ENCODE data around the gene OR1F1.

The OR1F1 gene

DNA sequence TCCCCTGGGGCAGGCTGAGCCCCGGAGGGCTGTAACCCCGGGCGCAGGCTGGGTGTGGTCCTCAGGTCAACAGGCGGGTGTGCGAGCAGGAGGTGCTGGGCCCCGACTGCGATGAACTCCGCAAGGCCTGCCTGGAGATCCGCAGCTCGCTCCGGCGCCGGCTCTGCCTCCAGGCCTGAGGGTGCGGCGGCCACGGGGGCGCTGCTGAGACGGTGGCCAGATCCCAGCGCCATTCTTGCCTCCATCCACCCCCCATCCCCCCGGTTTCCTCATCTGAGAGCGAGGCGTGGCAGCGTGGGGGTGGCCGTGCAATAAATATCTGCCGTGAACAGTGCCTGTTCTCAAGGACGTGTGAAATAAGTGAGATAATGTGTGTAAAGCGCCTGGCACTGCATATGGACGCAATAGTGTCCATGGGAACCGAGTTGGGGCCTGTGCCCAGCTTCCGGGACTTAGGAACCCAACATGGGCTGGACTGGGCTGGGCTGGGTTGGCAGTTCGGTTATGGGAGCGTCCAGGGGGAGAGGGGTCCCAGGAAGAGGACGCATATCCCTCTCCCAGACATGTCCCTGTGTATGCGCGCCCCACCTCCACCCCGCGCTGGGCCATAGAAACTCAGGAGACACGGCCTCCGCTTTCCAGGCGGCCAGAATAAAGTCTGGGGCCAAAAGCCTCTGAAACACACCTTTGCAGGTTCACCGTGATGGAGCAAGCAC is 38.2 kb upstream of the OR1F1 start:
- no peak for TF ChIP-seq SPI1 (IDR thresholded peaks at IDR 0.05; ENCODE audit: low read depth, low read length)
- TF ChIP-seq TAF1 (IDR thresholded peaks at IDR 0.05; ENCODE audit: low read depth, low read length), result peak; percentile 29; the same call in 1 of the 2 replicates
- FAIRE-seq (peak; percentile 82), DNase-seq (ENCODE audit: insufficient read length, low spot score) (no peak)

DNA sequence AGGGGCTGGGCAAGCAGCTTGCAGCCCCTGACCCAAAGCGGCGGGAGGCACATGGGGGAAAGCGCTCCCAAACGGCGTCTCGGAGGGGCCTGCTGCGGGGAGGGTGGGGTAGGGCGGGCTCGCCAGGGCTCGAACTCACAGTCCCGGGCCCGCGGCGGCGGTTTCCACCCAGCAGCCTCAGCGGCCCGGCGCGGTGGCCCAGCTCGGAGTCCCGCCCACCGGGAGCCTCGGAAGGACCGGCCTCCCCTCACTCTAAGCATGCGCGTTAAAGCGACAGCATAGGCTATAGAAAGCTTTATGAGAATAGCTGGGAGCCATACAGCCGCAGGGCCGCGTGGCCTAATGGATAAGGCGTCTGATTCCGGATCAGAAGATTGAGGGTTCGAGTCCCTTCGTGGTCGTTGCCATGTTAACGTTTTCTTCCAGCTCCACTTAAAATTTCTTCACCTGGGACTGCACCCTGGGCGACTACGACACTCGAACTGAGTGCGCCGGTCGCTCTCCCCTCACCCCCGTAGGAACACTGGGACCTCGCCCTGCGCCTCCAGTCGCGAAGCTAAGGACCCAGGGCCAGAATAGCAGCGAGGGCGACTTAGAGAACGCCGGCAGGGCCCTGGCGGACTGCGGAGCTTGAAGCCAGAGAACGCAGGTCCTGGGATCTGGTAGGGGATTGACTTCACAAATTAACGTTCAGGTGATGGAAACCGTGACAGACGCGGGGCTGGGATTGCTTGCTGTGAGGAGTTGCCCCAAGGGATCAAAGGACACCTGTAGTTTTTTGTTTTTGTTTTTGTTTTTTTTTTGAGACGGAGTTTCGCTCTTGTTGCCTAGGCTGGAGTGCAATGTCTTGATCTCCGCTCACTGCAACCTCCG is 37.4 kb upstream of the OR1F1 start:
- DNase-seq (ENCODE audit: insufficient read length, low spot score), result peak; percentile 97
- TF ChIP-seq POLR2A (IDR thresholded peaks at IDR 0.05; ENCODE audit: low read depth, low read length) (no peak), PAX5 (IDR thresholded peaks at IDR 0.05; ENCODE audit: insufficient read depth, low read length, severe bottlenecking) (no peak), POLR2AphosphoS5 (IDR thresholded peaks at IDR 0.05; ENCODE audit: low read depth, low read length) (no peak), POU2F2 (IDR thresholded peaks at IDR 0.05; ENCODE audit: low read depth, low read length) (no peak), TAF1 (IDR thresholded peaks at IDR 0.05; ENCODE audit: low read depth, low read length) (no peak), SPI1 (IDR thresholded peaks at IDR 0.05; ENCODE audit: low read depth, low read length) (no peak)
- FAIRE-seq, result peak; percentile 65

DNA sequence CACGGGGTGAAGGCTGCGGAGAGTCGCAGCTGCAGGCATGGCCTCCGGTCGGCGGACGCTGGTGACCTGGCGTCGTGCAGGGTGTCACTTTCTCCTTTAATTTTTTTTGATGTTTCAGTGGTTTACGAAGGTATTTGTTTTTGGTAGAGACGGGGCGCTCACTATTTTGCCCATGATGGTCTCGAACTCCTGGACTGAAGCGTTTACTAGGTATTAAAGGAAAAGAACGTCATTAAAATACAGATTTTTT is 36.1 kb upstream of the OR1F1 start:
- DNase-seq (ENCODE audit: insufficient read length, low spot score) (no peak), FAIRE-seq (no peak)
- TF ChIP-seq POLR2AphosphoS5 (IDR thresholded peaks at IDR 0.05; ENCODE audit: low read depth, low read length), result no peak

DNA sequence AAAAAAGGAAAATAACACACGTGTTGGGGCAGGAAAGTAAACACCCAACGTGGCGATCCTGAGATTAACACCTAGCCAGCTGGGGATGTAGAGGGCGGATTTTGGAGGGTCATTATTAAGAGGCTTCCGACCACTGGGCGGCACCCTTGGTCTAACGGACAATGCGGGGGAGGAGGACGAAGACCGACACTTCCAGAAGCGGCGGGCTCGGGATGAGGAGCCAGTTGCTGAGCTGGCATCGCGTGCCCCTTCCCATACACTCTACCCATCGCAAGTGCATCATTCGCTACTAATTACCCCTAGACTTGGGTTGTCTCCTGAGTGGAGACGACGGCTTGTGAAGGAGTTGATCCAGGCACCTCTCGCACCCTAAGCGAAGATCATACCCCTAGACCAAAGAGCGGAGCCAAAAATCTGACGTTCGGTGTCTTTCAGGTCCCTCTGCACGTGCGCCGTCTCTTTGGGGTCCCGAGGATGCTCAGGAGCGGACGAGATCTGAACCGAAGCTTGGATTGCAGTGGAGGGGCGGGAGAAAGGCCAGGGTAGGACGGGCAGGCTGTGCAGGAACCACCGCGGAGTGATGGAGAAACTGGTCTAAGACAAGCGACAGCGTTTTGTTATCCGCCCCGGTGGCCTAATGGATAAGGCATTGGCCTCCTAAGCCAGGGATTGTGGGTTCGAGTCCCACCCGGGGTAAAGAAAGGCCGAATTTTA is 35.6 kb upstream of the OR1F1 start:
- TF ChIP-seq POU2F2 (IDR thresholded peaks at IDR 0.05; ENCODE audit: low read depth, low read length) (no peak), TAF1 (IDR thresholded peaks at IDR 0.05; ENCODE audit: low read depth, low read length) (no peak), POLR2AphosphoS5 (IDR thresholded peaks at IDR 0.05; ENCODE audit: low read depth, low read length) (no peak), PAX5 (IDR thresholded peaks at IDR 0.05; ENCODE audit: insufficient read depth, low read length, severe bottlenecking) (no peak), SPI1 (IDR thresholded peaks at IDR 0.05; ENCODE audit: low read depth, low read length) (no peak), POLR2A (IDR thresholded peaks at IDR 0.05; ENCODE audit: low read depth, low read length) (no peak)
- FAIRE-seq (peak; percentile 62), DNase-seq (ENCODE audit: insufficient read length, low spot score) (no peak)

DNA sequence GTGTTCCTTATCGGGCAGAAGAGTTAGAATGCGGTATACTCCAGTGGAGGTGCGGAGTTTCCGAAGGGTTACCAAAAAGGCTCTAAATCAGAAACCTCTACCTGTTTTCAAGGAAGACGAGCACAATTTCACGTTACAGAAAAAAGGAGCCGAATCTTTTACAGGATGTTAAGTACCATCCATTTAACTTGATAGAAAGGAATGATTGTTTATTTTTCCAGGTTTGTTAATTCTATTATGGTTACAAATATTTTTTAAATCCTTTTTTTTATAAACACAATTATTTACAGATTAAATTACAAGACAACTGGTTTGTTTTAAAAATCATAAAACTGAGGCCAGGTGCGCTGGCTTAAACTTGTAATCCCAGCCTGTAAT is 35.0 kb upstream of the OR1F1 start:
- FAIRE-seq (no peak), DNase-seq (ENCODE audit: insufficient read length, low spot score) (no peak)
- TF ChIP-seq POLR2AphosphoS5 (IDR thresholded peaks at IDR 0.05; ENCODE audit: low read depth, low read length) (no peak), POLR2A (IDR thresholded peaks at IDR 0.05; ENCODE audit: low read depth, low read length) (no peak), PAX5 (IDR thresholded peaks at IDR 0.05; ENCODE audit: insufficient read depth, low read length, severe bottlenecking) (no peak), SPI1 (IDR thresholded peaks at IDR 0.05; ENCODE audit: low read depth, low read length) (no peak), POU2F2 (IDR thresholded peaks at IDR 0.05; ENCODE audit: low read depth, low read length) (no peak), TAF1 (IDR thresholded peaks at IDR 0.05; ENCODE audit: low read depth, low read length) (no peak)

DNA sequence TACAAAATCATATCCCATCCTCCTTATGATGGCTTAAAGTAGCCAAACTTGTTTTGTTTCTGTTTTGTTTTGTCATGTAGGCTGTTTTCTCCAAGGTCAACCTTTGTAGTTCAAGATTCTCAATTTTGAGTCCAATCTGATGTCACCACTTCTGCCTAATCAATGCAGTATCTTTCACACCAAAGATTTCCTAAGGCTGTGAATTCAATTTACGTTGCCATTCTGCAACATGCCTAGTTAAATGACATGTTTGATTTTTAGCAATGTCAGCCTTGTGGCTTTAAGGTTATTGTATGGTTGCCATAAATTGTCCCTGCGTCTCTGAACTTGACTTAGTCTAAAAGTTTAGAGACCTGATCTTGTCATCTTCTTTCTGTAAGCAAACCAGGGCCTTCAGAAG is 32.8 kb upstream of the OR1F1 start:
- FAIRE-seq, result no peak
- no peak for DNase-seq (ENCODE audit: insufficient read length, low spot score)
- TF ChIP-seq POU2F2 (IDR thresholded peaks at IDR 0.05; ENCODE audit: low read depth, low read length), result no peak
- no peak for TF ChIP-seq SPI1 (IDR thresholded peaks at IDR 0.05; ENCODE audit: low read depth, low read length)
- TF ChIP-seq POLR2AphosphoS5 (IDR thresholded peaks at IDR 0.05; ENCODE audit: low read depth, low read length), result no peak
- no peak for TF ChIP-seq PAX5 (IDR thresholded peaks at IDR 0.05; ENCODE audit: insufficient read depth, low read length, severe bottlenecking)
- TF ChIP-seq TAF1 (IDR thresholded peaks at IDR 0.05; ENCODE audit: low read depth, low read length), result no peak
- TF ChIP-seq POLR2A (IDR thresholded peaks at IDR 0.05; ENCODE audit: low read depth, low read length), result no peak

DNA sequence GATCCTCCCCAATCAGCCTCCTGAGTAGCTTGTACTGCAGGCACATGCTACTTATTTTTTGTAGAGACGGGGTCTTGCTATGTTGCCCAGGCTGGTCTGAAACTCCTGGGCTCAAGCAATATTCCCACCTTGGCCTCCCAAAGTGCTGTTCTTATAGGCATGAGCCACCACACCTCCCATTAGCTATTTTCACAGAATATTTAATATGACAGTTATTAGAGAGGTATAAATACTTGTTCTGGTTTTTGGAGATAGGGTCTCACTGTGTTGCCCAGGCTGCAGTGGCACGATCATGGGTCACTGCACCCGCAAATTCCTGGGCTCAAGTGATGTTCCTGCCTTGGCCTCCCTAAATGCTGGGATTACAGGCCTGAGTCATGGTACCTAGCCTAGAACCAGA is 32.0 kb upstream of the OR1F1 start:
- DNase-seq (ENCODE audit: insufficient read length, low spot score), result no peak
- no peak for TF ChIP-seq POLR2A (IDR thresholded peaks at IDR 0.05; ENCODE audit: low read depth, low read length)
- TF ChIP-seq POLR2AphosphoS5 (IDR thresholded peaks at IDR 0.05; ENCODE audit: low read depth, low read length), result no peak
- no peak for TF ChIP-seq PAX5 (IDR thresholded peaks at IDR 0.05; ENCODE audit: insufficient read depth, low read length, severe bottlenecking)
- no peak for TF ChIP-seq SPI1 (IDR thresholded peaks at IDR 0.05; ENCODE audit: low read depth, low read length)
- no peak for TF ChIP-seq POU2F2 (IDR thresholded peaks at IDR 0.05; ENCODE audit: low read depth, low read length)
- no peak for TF ChIP-seq TAF1 (IDR thresholded peaks at IDR 0.05; ENCODE audit: low read depth, low read length)
- FAIRE-seq, result no peak

DNA sequence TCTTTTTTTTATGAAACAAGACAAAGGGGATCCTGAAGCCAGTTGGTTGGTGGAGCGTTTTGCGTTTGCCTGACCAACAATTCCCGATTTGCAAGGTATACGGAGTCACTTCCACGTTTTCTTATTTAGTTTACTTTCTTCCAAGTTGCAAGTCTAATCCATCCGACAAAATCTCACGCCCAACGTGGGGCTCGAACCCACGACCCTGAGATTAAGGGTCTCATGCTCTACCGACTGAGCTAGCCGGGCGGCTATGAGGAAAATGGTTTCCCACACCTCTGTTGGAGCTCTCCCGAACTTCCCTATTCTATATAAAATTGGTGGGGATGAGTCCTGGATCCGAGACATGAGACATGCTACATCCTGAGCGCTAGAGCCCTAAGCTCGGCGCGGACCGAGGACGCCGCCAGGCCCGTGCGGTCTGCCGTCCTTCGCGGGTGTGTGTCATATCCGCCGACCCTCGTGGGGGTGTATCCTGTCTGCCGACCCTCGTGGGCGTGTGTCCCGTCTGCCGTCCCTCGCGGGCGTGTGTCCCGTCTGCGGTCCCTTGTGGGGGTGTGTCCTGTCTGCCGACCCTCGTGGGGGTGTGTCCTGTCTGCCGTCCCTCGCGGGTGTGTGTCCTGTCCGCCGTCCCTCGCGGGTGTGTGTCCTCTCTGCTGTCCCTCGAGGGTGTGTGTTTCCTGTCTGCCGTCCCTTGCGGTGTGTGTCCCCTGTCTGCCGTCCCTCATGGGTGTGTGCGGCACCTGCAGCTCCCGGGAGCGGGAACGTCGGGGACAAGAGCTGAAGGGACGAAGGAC is 30.6 kb upstream of the OR1F1 start:
- no peak for DNase-seq (ENCODE audit: insufficient read length, low spot score)
- no peak for TF ChIP-seq SPI1 (IDR thresholded peaks at IDR 0.05; ENCODE audit: low read depth, low read length)
- peak; percentile 9 for FAIRE-seq

DNA sequence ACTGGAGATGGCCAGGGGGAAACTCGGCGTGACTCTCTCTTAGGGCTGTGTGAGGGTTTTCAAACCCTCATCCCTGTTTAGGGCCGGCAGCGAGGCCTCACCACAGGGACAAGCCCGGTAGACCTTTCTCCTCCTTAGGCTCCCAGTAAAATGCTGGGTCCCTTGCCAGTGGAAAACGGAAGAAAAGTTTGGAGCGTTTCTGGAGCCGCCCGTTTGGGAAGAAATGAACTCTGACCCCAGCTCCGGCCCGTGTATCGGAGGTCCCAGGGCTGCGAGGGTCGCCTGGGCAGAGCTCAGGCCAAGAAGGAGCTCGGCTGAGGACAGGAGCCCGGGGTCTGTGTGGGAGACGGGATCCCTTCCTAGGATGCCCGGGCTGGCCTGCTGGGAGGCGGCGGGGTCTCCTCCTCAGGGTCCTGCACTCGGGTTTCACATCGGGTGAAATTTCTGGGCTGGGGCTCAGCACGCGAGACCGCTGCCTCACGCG is 29.9 kb upstream of the OR1F1 start:
- DNase-seq (ENCODE audit: insufficient read length, low spot score) (no peak), FAIRE-seq (no peak)
- no peak for TF ChIP-seq SPI1 (IDR thresholded peaks at IDR 0.05; ENCODE audit: low read depth, low read length)
- no peak for TF ChIP-seq TAF1 (IDR thresholded peaks at IDR 0.05; ENCODE audit: low read depth, low read length)
- TF ChIP-seq POU2F2 (IDR thresholded peaks at IDR 0.05; ENCODE audit: low read depth, low read length), result no peak
- no peak for TF ChIP-seq POLR2AphosphoS5 (IDR thresholded peaks at IDR 0.05; ENCODE audit: low read depth, low read length)
- TF ChIP-seq POLR2A (IDR thresholded peaks at IDR 0.05; ENCODE audit: low read depth, low read length), result no peak
- TF ChIP-seq PAX5 (IDR thresholded peaks at IDR 0.05; ENCODE audit: insufficient read depth, low read length, severe bottlenecking), result no peak

Data from GM12891 (cell line).